GM12872 (cell line): ENCODE results near the gene BARX1.

Experiments used
- TF ChIP-seq, protein P1 (sequence below): IDR thresholded peaks from 3 replicates; pipeline ENCODE4 v1.5.1; 2011; ENCODE audit warnings: low read depth, mild to moderate bottlenecking, low read length, moderate library complexity; ENCODE audit not compliant: insufficient read depth

The BARX1 gene

DNA sequence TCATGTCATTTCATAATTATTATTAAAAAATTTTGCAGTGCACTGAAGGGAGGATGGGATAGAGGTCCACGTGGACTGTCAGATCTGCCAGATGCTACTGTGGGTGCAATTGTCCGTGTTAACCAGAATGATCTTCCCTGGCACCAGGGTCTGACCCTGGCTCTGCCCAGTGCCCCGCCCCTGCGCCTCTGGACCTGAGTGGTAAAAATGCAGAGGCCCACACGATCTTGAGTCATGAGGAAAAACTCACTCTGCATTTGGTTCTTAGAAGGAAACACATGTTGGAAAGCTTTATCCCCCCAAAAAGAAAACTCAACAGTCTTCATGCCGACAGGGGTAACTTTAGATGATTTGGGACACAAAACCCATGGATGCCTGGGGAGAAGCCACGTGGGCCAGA lies 20.1 kb upstream of the BARX1 start:
- TF ChIP-seq, protein P1, sequence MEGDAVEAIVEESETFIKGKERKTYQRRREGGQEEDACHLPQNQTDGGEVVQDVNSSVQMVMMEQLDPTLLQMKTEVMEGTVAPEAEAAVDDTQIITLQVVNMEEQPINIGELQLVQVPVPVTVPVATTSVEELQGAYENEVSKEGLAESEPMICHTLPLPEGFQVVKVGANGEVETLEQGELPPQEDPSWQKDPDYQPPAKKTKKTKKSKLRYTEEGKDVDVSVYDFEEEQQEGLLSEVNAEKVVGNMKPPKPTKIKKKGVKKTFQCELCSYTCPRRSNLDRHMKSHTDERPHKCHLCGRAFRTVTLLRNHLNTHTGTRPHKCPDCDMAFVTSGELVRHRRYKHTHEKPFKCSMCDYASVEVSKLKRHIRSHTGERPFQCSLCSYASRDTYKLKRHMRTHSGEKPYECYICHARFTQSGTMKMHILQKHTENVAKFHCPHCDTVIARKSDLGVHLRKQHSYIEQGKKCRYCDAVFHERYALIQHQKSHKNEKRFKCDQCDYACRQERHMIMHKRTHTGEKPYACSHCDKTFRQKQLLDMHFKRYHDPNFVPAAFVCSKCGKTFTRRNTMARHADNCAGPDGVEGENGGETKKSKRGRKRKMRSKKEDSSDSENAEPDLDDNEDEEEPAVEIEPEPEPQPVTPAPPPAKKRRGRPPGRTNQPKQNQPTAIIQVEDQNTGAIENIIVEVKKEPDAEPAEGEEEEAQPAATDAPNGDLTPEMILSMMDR, result no peak

DNA sequence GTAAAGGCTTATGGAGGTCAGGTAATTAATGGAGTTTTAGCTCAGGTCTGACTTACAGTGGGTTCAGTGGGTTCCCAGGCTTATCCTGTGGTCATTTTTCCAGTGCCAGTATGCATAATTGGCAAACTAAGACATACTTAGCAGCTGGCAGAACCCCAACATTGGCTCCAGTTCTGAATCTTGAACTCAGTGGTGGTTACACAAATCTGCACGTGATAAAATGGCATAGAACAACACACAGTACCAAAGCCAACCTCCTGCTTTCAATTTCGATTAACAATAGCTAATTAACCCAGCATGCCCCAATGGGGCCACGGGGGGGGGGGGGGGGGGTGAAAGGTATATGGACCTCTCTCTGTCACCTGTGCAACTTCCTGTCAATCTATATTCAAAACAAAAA lies 19.0 kb upstream of the BARX1 start:
- TF ChIP-seq, protein P1, result no peak

DNA sequence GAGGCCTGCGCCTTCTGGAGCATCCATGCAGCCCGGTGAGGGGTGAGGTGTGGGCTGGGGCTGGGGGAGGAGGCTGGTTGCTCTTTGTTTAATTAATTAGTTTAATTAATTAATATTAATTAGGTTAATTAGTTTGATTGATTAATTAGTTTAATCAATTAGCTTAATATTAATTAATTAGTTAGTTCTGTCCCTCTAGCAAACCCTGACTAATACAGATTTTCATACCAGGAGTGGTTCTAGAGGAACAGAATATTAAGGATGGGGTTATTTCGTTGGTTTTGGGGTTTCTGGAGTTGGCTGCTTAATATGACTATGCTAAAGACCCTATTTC lies 14.1 kb upstream of the BARX1 start:
- TF ChIP-seq, protein P1, result no peak

DNA sequence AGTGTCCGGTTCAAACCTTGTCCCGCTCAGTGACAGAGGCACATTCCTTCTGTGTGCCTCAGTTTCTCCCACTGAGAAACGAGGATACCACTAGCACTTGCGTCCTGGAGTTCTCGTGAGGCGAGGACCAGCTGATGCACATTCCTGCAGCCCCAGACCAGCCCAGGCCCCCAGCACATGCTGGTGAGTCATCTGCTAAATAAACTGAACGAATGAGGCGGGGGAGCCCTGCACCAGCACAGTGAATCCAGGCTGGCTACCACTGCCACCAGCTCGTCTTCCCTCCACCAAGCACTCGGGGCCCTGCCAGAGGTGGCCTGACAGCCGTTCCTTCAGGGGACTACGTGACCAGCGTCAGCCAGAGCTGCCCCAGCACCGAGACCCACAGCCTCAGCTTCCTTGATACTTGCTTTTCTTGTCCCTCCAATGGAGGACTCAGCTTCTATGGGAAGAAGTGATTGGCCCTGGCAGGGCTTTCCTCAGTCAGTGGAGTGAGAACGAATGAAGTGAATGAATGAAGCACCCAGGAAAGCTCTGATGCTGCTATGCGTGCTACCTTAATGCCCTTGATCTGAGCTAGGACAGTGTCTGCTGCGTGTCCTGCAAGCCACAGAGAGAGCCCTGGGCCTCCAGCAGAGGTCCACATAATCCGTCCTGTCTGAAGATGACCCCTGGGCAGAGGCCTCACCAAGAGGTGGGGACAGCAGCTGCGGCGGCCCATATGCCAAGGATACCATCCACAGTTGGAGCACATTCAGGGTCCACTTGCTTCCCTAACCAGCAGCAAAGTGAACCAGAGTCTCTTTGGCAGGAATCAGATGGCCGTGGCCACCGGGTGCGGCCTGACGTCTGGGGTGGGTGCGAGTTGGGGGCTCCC lies 13.5 kb upstream of the BARX1 start:
- TF ChIP-seq, protein P1, result no peak

DNA sequence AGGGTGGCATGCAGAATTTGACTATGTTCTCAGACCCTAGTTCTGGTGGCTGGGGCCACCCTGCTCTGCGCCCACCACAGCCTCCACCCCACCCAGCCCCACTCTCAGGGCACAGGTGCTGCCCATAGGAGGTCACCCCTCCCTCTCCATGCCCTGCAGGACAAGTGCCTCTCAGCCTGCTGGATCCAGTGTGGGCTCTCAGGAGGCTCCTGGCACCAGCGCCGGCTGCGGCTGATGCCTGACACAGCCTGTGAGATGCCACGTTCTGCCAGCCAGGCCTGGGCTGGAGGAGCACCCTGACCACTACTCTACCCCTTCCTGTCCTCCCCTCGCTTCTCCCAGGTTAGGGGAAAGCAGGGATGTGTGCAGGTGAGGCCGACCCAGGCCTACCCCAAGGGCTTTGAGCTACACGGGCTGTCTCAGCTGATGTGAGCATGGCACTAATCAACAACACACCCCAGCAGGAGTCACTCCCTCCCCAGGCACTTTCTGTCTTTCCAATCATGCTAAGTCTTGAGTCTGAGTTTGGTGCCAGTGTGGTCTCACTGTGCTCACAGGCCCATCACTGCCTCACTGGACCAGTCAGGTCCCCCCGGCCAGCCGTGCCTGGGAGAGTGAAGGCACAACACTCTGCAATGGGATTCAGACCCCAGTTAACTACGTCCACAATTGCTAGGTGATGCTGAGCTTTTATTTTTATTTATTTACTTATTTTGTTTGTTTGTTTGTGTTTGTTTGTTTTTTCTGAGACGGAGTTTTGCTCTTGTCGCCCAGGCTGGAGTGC lies 12.1 kb upstream of the BARX1 start:
- TF ChIP-seq, protein P1, result no peak

DNA sequence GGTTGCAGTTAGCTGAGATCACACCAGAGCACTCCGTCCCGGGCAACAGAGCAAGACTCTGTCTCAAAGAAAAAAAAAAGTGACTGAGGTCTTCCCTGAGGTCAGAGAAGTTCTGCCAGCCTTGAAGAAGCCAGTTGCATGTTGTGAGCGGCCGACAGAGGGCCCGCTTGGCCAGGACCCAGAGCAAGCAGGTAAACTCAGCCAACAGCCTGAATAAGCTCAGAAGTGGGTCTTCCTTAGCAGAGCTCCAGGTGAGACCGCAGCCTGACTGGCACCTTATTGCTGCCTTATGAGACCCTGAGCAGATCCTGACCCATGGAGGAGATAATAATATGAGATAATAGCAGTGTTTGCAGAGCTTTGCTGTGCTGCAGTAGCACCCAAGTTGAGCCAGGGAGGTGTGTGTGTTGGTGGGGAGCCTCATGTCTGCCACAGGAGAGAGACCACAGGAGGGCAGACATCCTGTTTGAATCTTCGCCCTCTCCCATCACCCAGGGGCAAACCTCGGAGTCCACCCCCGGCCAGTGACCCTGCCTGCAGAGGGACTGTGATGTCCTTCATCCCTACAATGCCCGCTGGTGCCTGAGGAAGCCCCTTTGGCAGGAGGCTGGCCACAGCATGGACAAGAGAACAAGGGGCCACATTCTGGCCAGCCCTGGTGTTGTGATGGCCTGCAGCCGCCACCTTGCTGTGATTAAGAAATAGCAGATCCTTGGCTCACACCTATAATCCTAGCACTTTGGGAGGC lies 10.8 kb upstream of the BARX1 start:
- TF ChIP-seq, protein P1, result no peak

DNA sequence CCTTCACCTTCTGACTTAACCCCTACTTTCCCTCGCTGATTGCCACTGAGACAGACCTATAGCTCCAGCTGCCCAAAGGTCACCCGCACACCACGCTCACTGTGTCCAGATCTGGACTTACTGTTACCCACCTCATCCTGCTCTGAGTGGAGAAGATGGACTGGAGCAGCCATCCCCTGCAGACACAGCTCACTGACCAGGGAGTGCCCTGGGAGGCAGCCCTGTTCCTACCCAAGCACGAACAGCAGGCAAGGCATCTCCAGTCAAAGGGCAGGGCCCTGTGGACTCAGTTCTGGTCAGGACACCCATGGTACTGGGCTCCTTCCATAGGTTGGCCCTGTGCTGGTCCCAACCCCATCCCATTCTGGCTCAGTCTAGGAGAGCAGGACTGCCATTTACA lies 9.5 kb upstream of the BARX1 start:
- TF ChIP-seq, protein P1, result no peak
